CD4-positive, CD25-positive, alpha-beta regulatory T cell (primary cell): ENCODE measurements around the gene ST3GAL4. TPM values are rescaled to one million over a fixed set of nuclear protein-coding genes. Genes with fewer than 3 reads are reported as not detected.

Source experiments
- ATAC-seq, 2 donors: fragments of 150-1000 bp; cut with Tn5 transposase; one replicate each; pipeline ENCODE4 v1.10.0; 2021; ENCODE audit warnings: low read depth in 2 of 2, moderate number of reproducible peaks in 2 of 2, moderate library complexity in 1 of 2
- DNase-seq, 3 donors: peaks; one replicate each; pipeline versions ENCODE4 v3.0.0 to v3.0.0-alpha.2; 2012 to 2022; ENCODE audit warnings: mixed read lengths in 1 of 3
- H3K27ac ChIP-seq: one replicate; pipeline ENCODE4 v1.7.0; 2013; ENCODE audit warnings: mild to moderate bottlenecking, low read length; ENCODE audit not compliant: insufficient read depth, poor library complexity, severe bottlenecking
- H3K27me3 ChIP-seq: one replicate; pipeline ENCODE4 v1.7.0; 2013; ENCODE audit warnings: low read length; ENCODE audit not compliant: control insufficient read depth, insufficient read depth
- H3K36me3 ChIP-seq: one replicate; pipeline ENCODE4 v1.7.0; 2013; ENCODE audit warnings: mild to moderate bottlenecking, low read length, moderate library complexity; ENCODE audit not compliant: control insufficient read depth, insufficient read depth
- H3K4me1 ChIP-seq: 2 replicates; pipeline ENCODE4 v1.7.0; 2013; ENCODE audit warnings: mild to moderate bottlenecking, low read length; ENCODE audit not compliant: insufficient read depth, control insufficient read depth, poor library complexity, severe bottlenecking
- H3K4me3 ChIP-seq: one replicate; pipeline ENCODE4 v1.7.0; 2013; ENCODE audit warnings: low read depth, mild to moderate bottlenecking, low read length, moderate library complexity
- H3K9me3 ChIP-seq, 2 experiments: 1 replicate in 1 of 2; 2 replicates in 1 of 2; pipeline ENCODE4 v1.7.0; 2013; ENCODE audit warnings: low read length in 2 of 2, mild to moderate bottlenecking in 1 of 2, moderate library complexity in 1 of 2; ENCODE audit not compliant: control insufficient read depth in 2 of 2
- H3K27ac Mint-ChIP-seq, 3 donors: one replicate each; pipeline ENCODE4 v1.8.0; 2020 to 2022; ENCODE audit warnings: mild to moderate bottlenecking in 3 of 3, mixed read lengths in 3 of 3, moderate library complexity in 2 of 3
- H3K27me3 Mint-ChIP-seq: one replicate; pipeline ENCODE4 v1.8.0; 2022; ENCODE audit warnings: mild to moderate bottlenecking, mixed read lengths
- H3K36me3 Mint-ChIP-seq: one replicate; pipeline ENCODE4 v1.8.0; 2020; ENCODE audit warnings: mixed read lengths
- H3K4me1 Mint-ChIP-seq, 4 donors: one replicate each; pipeline ENCODE4 v1.8.0; 2020 to 2022; ENCODE audit warnings: mixed read lengths in 4 of 4, mild to moderate bottlenecking in 1 of 4
- H3K4me3 Mint-ChIP-seq, 4 donors: one replicate each; pipeline ENCODE4 v1.8.0; 2020 to 2022; ENCODE audit warnings: mild to moderate bottlenecking in 4 of 4, mixed read lengths in 4 of 4, moderate library complexity in 3 of 4
- H3K9me3 Mint-ChIP-seq, 7 donors: one replicate each; pipeline ENCODE4 v1.8.0; 2020 to 2022; ENCODE audit warnings: mixed read lengths in 7 of 7, mild to moderate bottlenecking in 3 of 7, moderate library complexity in 2 of 7
- polyA plus RNA-seq, 4 donors: library from polyadenylated mRNA; unstranded; fragments of 300-500 nt; fragmentation: Illumina TruSeq; gene quantifications; one replicate each; pipeline ENCODE4 v1.2.3, GENCODE V29; 2021
- total RNA-seq: library from RNA; stranded (reverse); gene quantifications from one replicate; pipeline ENCODE4 v1.2.3, GENCODE V29; 2022

ST3GAL4 gene
- total and polyA plus RNA-seq, 5 donors from 2014 or later = 1.4 to 4.7 (median 2.4) TPM

DNA sequence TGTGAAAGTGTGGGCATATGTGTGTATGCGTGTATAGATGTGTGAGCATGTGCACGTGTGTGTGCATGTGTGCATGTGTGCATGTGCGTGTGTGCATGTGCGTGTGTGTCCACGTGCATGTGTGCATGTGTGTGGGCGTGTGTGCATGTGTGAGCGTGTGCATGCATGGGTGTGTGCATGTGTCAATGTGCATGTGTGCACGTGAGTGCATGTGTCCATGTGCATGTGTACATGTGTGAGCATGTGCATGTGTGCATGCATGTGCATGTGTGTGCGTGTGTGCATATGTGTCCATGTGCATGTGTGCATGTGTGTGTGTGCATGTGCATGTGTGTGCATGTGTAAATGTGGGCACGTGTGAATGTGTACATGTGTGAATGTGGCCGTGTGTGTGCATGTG is 95.3 kb downstream of the ST3GAL4 start:
- H3K27ac Mint-ChIP-seq = no peak overlapping the region
- peaks cover 0 to 2% (median 0%) of the 10 kb centered on the region in 4 donors for H3K4me1 Mint-ChIP-seq
- no peak for DNase-seq
- ATAC-seq = no peak
- H3K36me3 Mint-ChIP-seq = no peaks in the 10 kb centered on the region
- peaks cover 0 to 7% (median 0%) of the 10 kb centered on the region in 7 donors for H3K9me3 Mint-ChIP-seq
- no peaks in the 10 kb centered on the region for H3K9me3 ChIP-seq
- no peaks in the 10 kb centered on the region for H3K27me3 ChIP-seq
- no peaks in the 10 kb centered on the region for H3K27me3 Mint-ChIP-seq
- no peaks in the 10 kb centered on the region for H3K36me3 ChIP-seq
- H3K4me3 Mint-ChIP-seq = no peak overlapping the region
- no peaks in the 10 kb centered on the region for H3K4me1 ChIP-seq
- no peak overlapping the region for H3K27ac ChIP-seq
- no peak overlapping the region for H3K4me3 ChIP-seq

- Histone ChIP-seq H3K4me1 (no peaks in the 10 kb centered on the region), H3K36me3 (no peaks in the 10 kb centered on the region), H3K27me3 (no peaks in the 10 kb centered on the region), H3K27ac (no peak overlapping the region), H3K9me3 (no peaks in the 10 kb centered on the region), H3K4me3 (no peak overlapping the region)
- DNase-seq (no peak), ATAC-seq (no peak)
- H3K36me3 Mint-ChIP-seq = no peaks in the 10 kb centered on the region
- no peak overlapping the region for H3K4me3 Mint-ChIP-seq
- H3K4me1 Mint-ChIP-seq = peaks cover 0 to 2% (median 0%) of the 10 kb centered on the region in 4 donors
- peaks cover 0 to 7% (median 0%) of the 10 kb centered on the region in 7 donors for H3K9me3 Mint-ChIP-seq
- H3K27ac Mint-ChIP-seq = no peak overlapping the region
- H3K27me3 Mint-ChIP-seq = no peaks in the 10 kb centered on the region
These were observed 95.8 kb downstream of the ST3GAL4 start for GRCh38 chr11:126451211-126451802.

DNA sequence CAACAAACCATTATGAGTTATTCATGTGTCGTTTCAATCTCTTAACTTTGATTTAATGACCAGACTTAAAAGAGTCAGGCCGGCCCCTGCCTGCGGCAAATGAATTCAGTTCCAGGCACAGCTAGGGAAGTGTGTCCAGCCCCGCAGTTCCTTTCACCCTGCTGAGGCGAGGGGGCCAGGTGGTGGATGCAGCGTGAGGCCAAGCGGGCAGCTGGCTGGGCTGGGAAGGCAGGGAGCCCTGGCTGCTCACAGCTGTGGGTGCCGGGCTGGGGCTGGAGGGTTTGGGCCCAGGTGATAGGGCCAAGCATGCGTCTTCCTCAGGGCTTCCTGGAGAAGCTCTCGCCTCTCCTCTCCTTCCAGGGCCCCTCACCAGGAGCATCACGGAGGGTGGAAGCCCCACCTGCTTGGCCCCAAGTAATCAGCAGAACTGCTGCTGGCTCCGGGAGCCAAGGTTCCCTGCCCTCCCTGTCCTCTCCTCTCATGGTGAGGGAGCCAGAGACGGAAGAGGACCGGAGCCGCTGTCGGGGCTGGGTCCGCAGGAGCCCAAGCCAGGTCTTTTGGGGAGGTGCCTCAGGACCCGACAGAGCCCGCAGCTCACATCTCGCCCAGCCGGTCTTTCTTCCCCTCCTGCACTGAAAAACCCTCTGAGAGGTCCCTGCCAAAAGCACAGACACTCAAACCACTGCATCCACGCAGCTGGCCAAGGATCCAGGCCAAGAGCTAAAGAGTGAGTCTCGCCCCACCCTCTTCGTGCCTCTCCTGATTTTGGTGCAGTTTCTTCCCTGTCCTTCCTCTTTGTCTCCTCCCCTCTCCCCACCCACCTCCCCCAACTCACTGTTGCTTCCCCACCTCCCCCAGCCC is 97.0 kb downstream of the ST3GAL4 start:
- no peaks in the 10 kb centered on the region for H3K27me3 Mint-ChIP-seq
- peaks cover 0 to 2% (median 0%) of the 10 kb centered on the region in 4 donors for H3K4me1 Mint-ChIP-seq
- H3K9me3 ChIP-seq = no peaks in the 10 kb centered on the region
- no peak overlapping the region for H3K4me3 Mint-ChIP-seq
- no peaks in the 10 kb centered on the region for H3K27me3 ChIP-seq
- no peaks in the 10 kb centered on the region for H3K36me3 Mint-ChIP-seq
- DNase-seq = no peak
- no peak overlapping the region for H3K27ac ChIP-seq
- no peak for ATAC-seq
- no peak overlapping the region for H3K27ac Mint-ChIP-seq
- no peaks in the 10 kb centered on the region for H3K4me1 ChIP-seq
- H3K4me3 ChIP-seq = no peak overlapping the region
- peaks cover 0 to 7% (median 0%) of the 10 kb centered on the region in 7 donors for H3K9me3 Mint-ChIP-seq
- no peaks in the 10 kb centered on the region for H3K36me3 ChIP-seq

DNA sequence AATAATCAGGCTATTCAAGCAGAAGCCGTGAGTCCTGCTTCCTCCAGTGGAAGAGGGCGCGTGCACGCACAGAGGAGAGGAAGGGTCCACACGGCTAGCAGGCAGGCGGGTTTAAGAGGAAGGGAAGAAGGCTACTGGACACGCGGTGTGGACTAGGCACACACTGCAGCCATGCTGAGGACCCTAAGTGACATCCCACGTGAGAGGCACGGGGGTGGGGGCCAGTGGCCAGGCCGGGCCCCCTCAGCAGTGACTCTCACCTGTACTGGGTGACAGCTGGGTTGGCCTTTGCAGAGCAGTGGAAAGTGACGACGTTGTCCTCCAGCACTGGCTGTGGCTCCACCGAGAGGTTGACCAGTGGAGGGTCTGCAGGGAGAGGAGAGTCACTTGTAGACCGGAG is 100.6 kb downstream of the ST3GAL4 start:
- H3K27me3 Mint-ChIP-seq = no peaks in the 10 kb centered on the region
- H3K36me3 Mint-ChIP-seq = no peaks in the 10 kb centered on the region
- no peaks in the 10 kb centered on the region for H3K9me3 Mint-ChIP-seq
- H3K36me3 ChIP-seq = no peaks in the 10 kb centered on the region
- no peak for ATAC-seq
- H3K27ac ChIP-seq = no peak overlapping the region
- no peaks in the 10 kb centered on the region for H3K4me1 ChIP-seq
- no peak overlapping the region for H3K4me3 Mint-ChIP-seq
- DNase-seq = no peak
- H3K9me3 ChIP-seq = no peaks in the 10 kb centered on the region
- H3K4me1 Mint-ChIP-seq = no peaks in the 10 kb centered on the region
- H3K4me3 ChIP-seq = no peak overlapping the region
- no peak overlapping the region for H3K27ac Mint-ChIP-seq
- H3K27me3 ChIP-seq = no peaks in the 10 kb centered on the region

DNA sequence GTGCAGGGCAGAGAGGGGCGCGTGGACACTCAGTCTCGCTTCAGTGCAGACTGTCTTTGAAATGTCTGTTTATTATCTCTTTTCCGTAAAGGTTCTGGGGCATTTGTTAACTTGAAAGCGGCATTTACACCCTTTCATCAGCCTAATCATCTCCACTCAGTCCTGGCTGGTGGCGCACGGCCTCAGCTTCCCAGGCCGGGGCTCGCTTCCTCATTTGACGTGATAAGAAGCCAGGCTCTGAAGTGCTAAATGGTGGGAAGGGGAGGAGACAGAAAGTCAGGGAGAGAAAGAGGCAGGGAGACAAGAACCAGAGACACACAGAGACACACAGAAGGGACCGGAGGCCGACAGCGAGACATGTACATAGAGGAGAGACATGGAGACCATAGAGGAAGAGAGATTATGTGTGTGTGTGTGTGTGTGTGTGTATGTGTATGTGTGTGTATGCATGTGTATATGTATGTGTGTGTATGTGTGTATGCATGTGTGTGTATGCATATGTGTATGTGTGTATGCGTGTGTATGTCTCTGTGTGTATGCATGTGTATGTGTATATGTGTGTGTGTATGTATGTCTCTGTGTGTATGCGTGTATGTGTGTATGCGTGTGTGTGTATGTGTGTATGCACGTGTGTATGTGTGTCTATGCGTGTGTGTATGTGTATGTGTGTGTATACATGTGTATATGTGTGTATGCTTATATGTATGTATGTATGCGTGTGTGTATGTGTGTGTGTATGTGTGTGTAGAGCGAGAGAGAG is 101.5 kb downstream of the ST3GAL4 start:
- no peaks in the 10 kb centered on the region for H3K36me3 ChIP-seq
- H3K27ac Mint-ChIP-seq = no peak overlapping the region
- ATAC-seq (no peak), DNase-seq (no peak)
- no peak overlapping the region for H3K27ac ChIP-seq
- no peaks in the 10 kb centered on the region for H3K27me3 Mint-ChIP-seq
- H3K9me3 Mint-ChIP-seq = no peaks in the 10 kb centered on the region
- no peaks in the 10 kb centered on the region for H3K4me1 Mint-ChIP-seq
- no peaks in the 10 kb centered on the region for H3K27me3 ChIP-seq
- H3K4me1 ChIP-seq = no peaks in the 10 kb centered on the region
- no peaks in the 10 kb centered on the region for H3K36me3 Mint-ChIP-seq
- H3K4me3 Mint-ChIP-seq = no peak overlapping the region
- no peak overlapping the region for H3K4me3 ChIP-seq
- no peaks in the 10 kb centered on the region for H3K9me3 ChIP-seq

DNA sequence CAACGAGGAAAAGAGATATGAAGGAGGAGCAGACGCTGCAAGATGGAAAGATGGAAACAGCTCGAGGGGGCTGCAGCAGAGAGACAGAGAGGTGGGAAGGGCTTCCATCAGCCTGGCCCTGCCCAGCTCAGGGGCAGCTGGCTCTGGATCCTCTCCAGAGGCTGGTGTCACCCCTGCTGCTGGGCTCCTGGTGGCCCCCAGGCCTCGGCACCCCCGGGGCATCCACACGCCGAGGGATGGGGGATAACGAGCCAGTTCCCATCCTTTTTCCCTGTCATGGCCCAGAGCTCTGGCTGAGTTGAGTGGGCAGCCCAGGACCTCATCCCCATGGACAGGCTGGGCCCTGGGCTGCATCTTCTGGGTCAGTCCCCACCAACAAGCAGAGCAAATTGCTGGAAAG is 102.3 kb downstream of the ST3GAL4 start:
- DNase-seq (no peak), ATAC-seq (no peak)
- Mint-ChIP-seq H3K27me3 (no peaks in the 10 kb centered on the region), H3K9me3 (no peaks in the 10 kb centered on the region), H3K36me3 (no peaks in the 10 kb centered on the region), H3K4me3 (no peak overlapping the region), H3K4me1 (no peaks in the 10 kb centered on the region), H3K27ac (no peak overlapping the region)
- Histone ChIP-seq H3K4me3 (no peak overlapping the region), H3K27ac (no peak overlapping the region), H3K27me3 (no peaks in the 10 kb centered on the region), H3K36me3 (no peaks in the 10 kb centered on the region), H3K9me3 (no peaks in the 10 kb centered on the region), H3K4me1 (no peaks in the 10 kb centered on the region)

GRCh38 chr11:126459691-126460281 is 104.3 kb downstream of the ST3GAL4 start:
- no peak overlapping the region for H3K4me3 ChIP-seq
- Mint-ChIP-seq H3K4me3 (no peak overlapping the region), H3K27ac (peak overlapping the region in 1 of 3 donors; percentile 65), H3K27me3 (no peaks in the 10 kb centered on the region), H3K4me1 (peaks cover 0 to 6% (median 1%) of the 10 kb centered on the region in 4 donors), H3K36me3 (no peaks in the 10 kb centered on the region), H3K9me3 (no peaks in the 10 kb centered on the region)
- H3K27ac ChIP-seq = no peak overlapping the region
- ATAC-seq (no peak), DNase-seq (no peak)
- H3K27me3 ChIP-seq = no peaks in the 10 kb centered on the region
- no peaks in the 10 kb centered on the region for H3K9me3 ChIP-seq
- H3K4me1 ChIP-seq = peaks cover 4% of the 10 kb centered on the region
- no peaks in the 10 kb centered on the region for H3K36me3 ChIP-seq
